Thyroid gland (tissue), 4 donors: ENCODE measurements around the gene VASP. TPM values are rescaled to one million over a fixed set of nuclear protein-coding genes. Genes with fewer than 3 reads are reported as not detected.
A peak's percentile ranks its signal among the peaks of the same experiment; 100 is the strongest.

ENCODE experiments used
- DNase-seq, 2 donors: peaks; one replicate each; pipeline ENCODE4 v3.0.0-alpha.2; 2019
- H3K27ac ChIP-seq, 3 donors: fragments of 200-600 bp; sonication (generic); 1 replicate in 2 of 3; 2 replicates in 1 of 3; pipeline ENCODE4 v1.5.1; 2016 to 2019; ENCODE audit warnings: mild to moderate bottlenecking in 1 of 3, moderate library complexity in 1 of 3
- H3K27me3 ChIP-seq: fragments of 200-600 bp; sonication (generic); one replicate; pipeline ENCODE4 v1.5.1; 2019
- H3K36me3 ChIP-seq, 2 donors: fragments of 200-600 bp; sonication (generic); one replicate each; pipeline ENCODE4 v1.5.1; 2016 to 2019
- H3K4me1 ChIP-seq, 2 donors: fragments of 200-600 bp; sonication (generic); one replicate each; pipeline ENCODE4 v1.5.1; 2017 to 2019
- H3K4me3 ChIP-seq, 3 donors: fragments of 200-600 bp; sonication (generic); replicated peaks in 1 of 3; 1 replicate in 2 of 3; 2 replicates in 1 of 3; pipeline ENCODE4 v1.5.1; 2016; ENCODE audit warnings: mild to moderate bottlenecking in 1 of 3
- H3K9me3 ChIP-seq: fragments of 200-600 bp; sonication (generic); one replicate; pipeline ENCODE4 v1.5.1; 2017
- POLR2A ChIP-seq, 2 donors: fragments of 450-650 bp; IDR thresholded peaks; one replicate each; pipeline ENCODE4 v1.6.1; 2017; ENCODE audit warnings: antibody characterized with exemption in 2 of 2, mild to moderate bottlenecking in 2 of 2, moderate library complexity in 1 of 2
- whole genome bisulfite sequencing, 2 donors: methylation state at CpG; one replicate each; pipeline ENCODE4 v1.1.5; 2017; 5-methylcytosine and 5-hydroxymethylcytosine counted together
- intact Hi-C: fragments of 100-400 bp; cut with DNase I; formaldehyde crosslinking; loops from one replicate; pipeline ENCODE4 v1.15.1; 2023
- total RNA-seq, 4 donors: library from RNA; depleted of rRNA; stranded (reverse); fragments of >200 nt; gene quantifications; one replicate each; pipeline ENCODE4 v1.2.3, GENCODE V29; 2016
- TF ChIP-seq, protein P1 (sequence below), 6 experiments: fragments of 200-600 bp in 3 of 6; fragments of 450-650 bp in 3 of 6; sonication (generic) in 3 of 6; IDR thresholded peaks; one replicate each; pipeline ENCODE4 v1.5.1; 2016 to 2019; ENCODE audit warnings: antibody characterized with exemption in 6 of 6, mild to moderate bottlenecking in 2 of 6, inconsistent platforms in 1 of 6, moderate library complexity in 1 of 6

Gene VASP
- total RNA-seq, 4 donors from 2014 or later = 34.3 to 50.8 (median 45.1) TPM

DNA sequence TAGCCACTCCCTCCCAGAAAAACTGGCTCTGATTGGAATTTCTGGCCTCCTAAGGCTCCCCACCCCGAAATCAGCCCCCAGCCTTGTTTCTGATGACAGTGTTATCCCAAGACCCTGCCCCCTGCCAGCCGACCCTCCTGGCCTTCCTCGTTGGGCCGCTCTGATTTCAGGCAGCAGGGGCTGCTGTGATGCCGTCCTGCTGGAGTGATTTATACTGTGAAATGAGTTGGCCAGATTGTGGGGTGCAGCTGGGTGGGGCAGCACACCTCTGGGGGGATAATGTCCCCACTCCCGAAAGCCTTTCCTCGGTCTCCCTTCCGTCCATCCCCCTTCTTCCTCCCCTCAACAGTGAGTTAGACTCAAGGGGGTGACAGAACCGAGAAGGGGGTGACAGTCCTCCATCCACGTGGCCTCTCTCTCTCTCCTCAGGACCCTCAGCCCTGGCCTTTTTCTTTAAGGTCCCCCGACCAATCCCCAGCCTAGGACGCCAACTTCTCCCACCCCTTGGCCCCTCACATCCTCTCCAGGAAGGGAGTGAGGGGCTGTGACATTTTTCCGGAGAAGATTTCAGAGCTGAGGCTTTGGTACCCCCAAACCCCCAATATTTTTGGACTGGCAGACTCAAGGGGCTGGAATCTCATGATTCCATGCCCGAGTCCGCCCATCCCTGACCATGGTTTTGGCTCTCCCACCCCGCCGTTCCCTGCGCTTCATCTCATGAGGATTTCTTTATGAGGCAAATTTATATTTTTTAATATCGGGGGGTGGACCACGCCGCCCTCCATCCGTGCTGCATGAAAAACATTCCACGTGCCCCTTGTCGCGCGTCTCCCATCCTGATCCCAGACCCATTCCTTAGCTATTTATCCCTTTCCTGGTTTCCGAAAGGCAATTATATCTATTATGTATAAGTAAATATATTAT lies 33.3 kb upstream of the VASP start:
- intact Hi-C loops = no loop called here
- no peak for DNase-seq
- no peak for TF ChIP-seq POLR2A (IDR thresholded peaks at IDR 0.05)
- TF ChIP-seq, protein P1, sequence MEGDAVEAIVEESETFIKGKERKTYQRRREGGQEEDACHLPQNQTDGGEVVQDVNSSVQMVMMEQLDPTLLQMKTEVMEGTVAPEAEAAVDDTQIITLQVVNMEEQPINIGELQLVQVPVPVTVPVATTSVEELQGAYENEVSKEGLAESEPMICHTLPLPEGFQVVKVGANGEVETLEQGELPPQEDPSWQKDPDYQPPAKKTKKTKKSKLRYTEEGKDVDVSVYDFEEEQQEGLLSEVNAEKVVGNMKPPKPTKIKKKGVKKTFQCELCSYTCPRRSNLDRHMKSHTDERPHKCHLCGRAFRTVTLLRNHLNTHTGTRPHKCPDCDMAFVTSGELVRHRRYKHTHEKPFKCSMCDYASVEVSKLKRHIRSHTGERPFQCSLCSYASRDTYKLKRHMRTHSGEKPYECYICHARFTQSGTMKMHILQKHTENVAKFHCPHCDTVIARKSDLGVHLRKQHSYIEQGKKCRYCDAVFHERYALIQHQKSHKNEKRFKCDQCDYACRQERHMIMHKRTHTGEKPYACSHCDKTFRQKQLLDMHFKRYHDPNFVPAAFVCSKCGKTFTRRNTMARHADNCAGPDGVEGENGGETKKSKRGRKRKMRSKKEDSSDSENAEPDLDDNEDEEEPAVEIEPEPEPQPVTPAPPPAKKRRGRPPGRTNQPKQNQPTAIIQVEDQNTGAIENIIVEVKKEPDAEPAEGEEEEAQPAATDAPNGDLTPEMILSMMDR (IDR thresholded peaks at IDR 0.05) = no peak
- Histone ChIP-seq H3K36me3 (no peaks in the 10 kb centered on the region), H3K27me3 (no peaks in the 10 kb centered on the region), H3K4me1 (peaks cover 9 to 38% of the 10 kb centered on the region in 2 donors), H3K4me3 (no peak overlapping the region), H3K9me3 (no peaks in the 10 kb centered on the region), H3K27ac (no peak overlapping the region)
- 76 to 81% methylated on average over 27 of the region's 27 CpGs for WGBS, 2 donors

DNA sequence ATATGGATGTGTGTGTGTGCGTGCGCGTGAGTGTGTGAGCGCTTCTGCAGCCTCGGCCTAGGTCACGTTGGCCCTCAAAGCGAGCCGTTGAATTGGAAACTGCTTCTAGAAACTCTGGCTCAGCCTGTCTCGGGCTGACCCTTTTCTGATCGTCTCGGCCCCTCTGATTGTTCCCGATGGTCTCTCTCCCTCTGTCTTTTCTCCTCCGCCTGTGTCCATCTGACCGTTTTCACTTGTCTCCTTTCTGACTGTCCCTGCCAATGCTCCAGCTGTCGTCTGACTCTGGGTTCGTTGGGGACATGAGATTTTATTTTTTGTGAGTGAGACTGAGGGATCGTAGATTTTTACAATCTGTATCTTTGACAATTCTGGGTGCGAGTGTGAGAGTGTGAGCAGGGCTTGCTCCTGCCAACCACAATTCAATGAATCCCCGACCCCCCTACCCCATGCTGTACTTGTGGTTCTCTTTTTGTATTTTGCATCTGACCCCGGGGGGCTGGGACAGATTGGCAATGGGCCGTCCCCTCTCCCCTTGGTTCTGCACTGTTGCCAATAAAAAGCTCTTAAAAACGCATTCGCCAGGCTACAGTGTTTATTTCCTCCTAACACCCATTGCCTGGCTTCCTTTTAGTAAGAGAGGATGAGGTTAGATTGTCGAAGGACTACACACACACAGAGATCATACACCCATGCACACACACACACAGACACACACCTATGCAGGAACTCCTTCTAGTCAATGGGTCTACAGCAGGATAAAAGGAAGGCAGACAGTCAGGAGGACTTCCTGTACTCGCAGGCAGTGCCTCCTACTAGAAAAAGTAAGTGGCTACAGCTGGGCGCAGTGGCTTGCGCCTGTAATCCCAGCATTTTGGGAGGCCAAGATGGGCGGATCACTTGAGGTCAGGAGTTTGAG lies 32.4 kb upstream of the VASP start:
- TF ChIP-seq, protein P1 (IDR thresholded peaks at IDR 0.05) = no peak

DNA sequence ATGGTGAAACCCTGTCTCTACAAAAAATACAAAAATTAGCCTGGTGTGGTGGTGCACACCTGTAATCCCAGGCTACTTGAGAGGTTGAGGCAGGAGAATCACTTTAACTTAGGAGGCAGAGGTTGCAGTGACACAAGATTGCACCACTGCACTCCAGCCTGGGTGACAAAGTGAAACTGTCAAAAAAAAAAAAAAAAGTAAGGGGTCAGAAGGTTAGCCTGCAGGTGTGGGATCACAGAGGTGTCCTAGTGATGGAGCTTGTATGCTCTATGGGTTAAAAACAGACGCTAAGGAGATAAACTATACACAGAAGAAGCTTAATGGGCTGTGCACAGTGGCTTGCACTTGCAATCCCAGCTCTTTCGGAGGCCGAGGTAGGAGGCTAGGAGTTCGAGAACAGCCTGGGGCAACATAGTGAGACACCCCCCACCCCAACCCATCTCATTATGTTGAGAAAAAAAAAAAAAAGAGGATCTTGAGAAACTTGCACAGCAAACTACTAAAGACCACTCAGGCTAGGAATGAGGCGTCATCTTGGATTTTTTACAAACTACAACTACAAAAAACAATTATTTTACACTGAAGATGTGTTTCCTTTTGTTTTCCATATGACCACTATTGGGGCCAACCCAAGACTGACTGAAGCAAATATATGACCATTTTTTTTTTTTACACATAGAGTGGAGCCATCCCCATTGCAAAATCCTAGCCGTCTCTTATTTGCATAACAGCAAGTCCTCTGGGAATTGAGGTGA lies 31.6 kb upstream of the VASP start:
- TF ChIP-seq, protein P1 (IDR thresholded peaks at IDR 0.05) = no peak
- no peak for TF ChIP-seq POLR2A (IDR thresholded peaks at IDR 0.05)
- WGBS, 2 donors = 82 to 86% methylated on average over 6 of the region's 6 CpGs
- intact Hi-C loops = loop anchor here (2.0 kb wide), 1 partner anchor 35 kb away; no protein-coding TSS in a partner anchor
- no peaks in the 10 kb centered on the region for H3K27me3 ChIP-seq
- DNase-seq = no peak
- H3K27ac ChIP-seq = no peak overlapping the region
- no peaks in the 10 kb centered on the region for H3K36me3 ChIP-seq
- no peak overlapping the region for H3K4me3 ChIP-seq
- peaks cover 5 to 28% of the 10 kb centered on the region in 2 donors for H3K4me1 ChIP-seq
- no peaks in the 10 kb centered on the region for H3K9me3 ChIP-seq

More for the DNA sequence above, 32.4 kb upstream of the VASP start:
- intact Hi-C loops = no loop called here
- WGBS, 2 donors = 54 to 61% methylated on average over 28 of the region's 28 CpGs
- Histone ChIP-seq H3K9me3 (no peaks in the 10 kb centered on the region), H3K27ac (no peak overlapping the region), H3K27me3 (no peaks in the 10 kb centered on the region), H3K4me3 (no peak overlapping the region), H3K4me1 (peaks cover 8 to 37% of the 10 kb centered on the region in 2 donors), H3K36me3 (no peaks in the 10 kb centered on the region)
- DNase-seq = peak; percentile 35 to 38

GRCh38 chr19:45476304-45476703 lies 31.0 kb upstream of the VASP start:
- H3K27ac ChIP-seq = no peak overlapping the region
- H3K4me1 ChIP-seq = peaks cover 5 to 28% of the 10 kb centered on the region in 2 donors
- H3K9me3 ChIP-seq = no peaks in the 10 kb centered on the region
- no peak overlapping the region for H3K4me3 ChIP-seq
- intact Hi-C loops = loop anchor here (2.0 kb wide), 1 partner anchor 36 kb away; no protein-coding TSS in a partner anchor
- TF ChIP-seq, protein P1 (IDR thresholded peaks at IDR 0.05) = no peak
- no peak for TF ChIP-seq POLR2A (IDR thresholded peaks at IDR 0.05)
- no peak for DNase-seq
- no peaks in the 10 kb centered on the region for H3K27me3 ChIP-seq
- WGBS, 2 donors = 49 to 63% methylated on average over 5 of the region's 5 CpGs
- no peaks in the 10 kb centered on the region for H3K36me3 ChIP-seq
